ENCODE data around the gene GPSM3. TPM values are rescaled to one million over a fixed set of nuclear protein-coding genes. Genes with fewer than 3 reads are reported as not detected.

Gene GPSM3
- total RNA-seq, 1 experiment from 2014 or later: 11.8 TPM

DNA sequence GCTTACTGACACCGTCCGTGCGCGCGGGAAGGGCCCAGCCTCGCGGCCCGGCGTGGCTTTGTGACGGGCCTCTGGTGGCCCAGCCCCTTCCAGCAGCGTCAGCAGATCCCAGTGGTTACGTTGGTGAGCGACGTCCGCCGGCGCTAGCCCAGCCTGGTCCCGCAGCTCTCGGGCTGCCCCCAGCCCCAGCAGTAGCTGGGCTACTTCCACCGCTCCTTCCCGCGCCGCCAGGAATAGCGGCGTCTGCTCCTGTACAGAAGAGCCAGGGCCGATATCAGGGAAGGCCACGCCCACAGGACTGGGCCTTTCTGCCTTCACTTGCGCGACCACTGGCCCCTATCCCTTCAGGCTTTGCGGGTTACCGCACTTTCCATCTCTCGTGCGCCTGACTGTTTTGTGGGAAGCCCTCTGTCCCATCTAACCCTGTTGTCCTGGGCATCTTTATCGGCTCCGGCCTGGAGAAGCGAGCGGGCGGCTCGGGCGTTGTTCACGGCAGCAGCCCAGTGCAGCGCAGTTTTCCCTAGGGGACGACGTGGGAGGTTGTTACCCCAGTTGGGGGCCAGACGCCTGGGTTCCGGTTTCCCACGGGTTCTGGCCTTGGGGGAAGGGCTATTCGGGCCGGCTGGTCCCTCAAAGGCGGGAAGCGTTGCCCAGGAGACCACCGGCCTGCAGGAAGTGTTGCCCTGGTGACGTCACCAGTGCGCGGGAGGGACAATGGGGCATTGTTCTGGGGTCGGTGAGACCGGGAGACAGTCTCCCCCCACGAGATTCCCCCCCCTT is 3.6 kb upstream of the GPSM3 start:
- Histone ChIP-seq H3K4ac (ENCODE audit: low read depth, low read length) (peak overlapping the region; percentile 81; the same call in 1 of the 2 replicates), H2BK120ac (ENCODE audit: low read depth, low read length, poor library complexity, severe bottlenecking) (peak overlapping the region; percentile 93), H4K8ac (replicated peaks; ENCODE audit: insufficient read length, low read depth, low read length) (peak overlapping the region; percentile 2), H3K27me3 (ENCODE audit: insufficient read depth, low read length) (no peaks in the 10 kb centered on the region), H3K79me2 (ENCODE audit: insufficient read depth, low read length) (no peaks in the 10 kb centered on the region), H4K5ac (ENCODE audit: insufficient read length, low read depth, low read length) (peak overlapping the region; percentile 80), H2BK20ac (ENCODE audit: low read depth, low read length, poor library complexity, severe bottlenecking) (no peak overlapping the region), H3K23me2 (ENCODE audit: insufficient read length, low read depth, low read length, poor library complexity, severe bottlenecking) (peaks cover 9% of the 10 kb centered on the region), H2BK12ac (ENCODE audit: insufficient read length, low read depth, low read length) (peak overlapping the region; percentile 22), H3T11ph (ENCODE audit: low read length) (peak overlapping the region; percentile 39), H3K79me1 (ENCODE audit: insufficient read depth, low read depth, low read length, poor library complexity, severe bottlenecking) (no peaks in the 10 kb centered on the region), H3K18ac (ENCODE audit: insufficient read length, low read depth, low read length) (peak overlapping the region; percentile 97), H3K4me2 (ENCODE audit: insufficient read depth, insufficient read length, low read length) (peak overlapping the region; percentile 68), H3K9ac (ENCODE audit: extremely low read depth, insufficient read length, low read length) (peak overlapping the region; percentile 91), H3K9me3 (ENCODE audit: control insufficient read depth, low read depth, low read length) (no peaks in the 10 kb centered on the region), H3K27ac (ENCODE audit: insufficient read length, low read depth, low read length) (peak overlapping the region; percentile 93), H2BK15ac (ENCODE audit: low read depth, low read length) (no peak overlapping the region), H2BK5ac (ENCODE audit: insufficient read length, low read length) (peak overlapping the region; percentile 88), H4K91ac (ENCODE audit: insufficient read length, low read depth, low read length) (peak overlapping the region; percentile 90), H3K14ac (ENCODE audit: insufficient read depth, low read length) (peak overlapping the region; percentile 96), H3K4me1 (ENCODE audit: insufficient read depth, low read length) (peaks cover 3% of the 10 kb centered on the region), H3K56ac (ENCODE audit: insufficient read length, low read depth, low read length) (no peak overlapping the region), H2AFZ (ENCODE audit: low read length) (no peak overlapping the region), H2AK5ac (ENCODE audit: insufficient read length, low read length) (no peak overlapping the region), H3K23ac (ENCODE audit: insufficient read length, low read depth, low read length) (no peak overlapping the region), H4K20me1 (ENCODE audit: control insufficient read depth, insufficient read depth, insufficient read length) (no peaks in the 10 kb centered on the region)
- Mint-ChIP-seq H3K27ac (peak overlapping the region; percentile 100), H3K36me3 (ENCODE audit: insufficient read depth in 1 of 3, low read depth in 3 of 3) (no peaks in the 10 kb centered on the region), H3K27me3 (ENCODE audit: low read depth) (no peaks in the 10 kb centered on the region), H3K9me3 (no peaks in the 10 kb centered on the region; a peak in 1 of 5 replicates), H3K4me1 (peaks cover 44% of the 10 kb centered on the region in 2 experiments), H3K4me3 (peak overlapping the region; percentile 91 to 96)
- WGBS (ENCODE audit: extremely low coverage, insufficient read length, low lambda C conversion rate): no CpG with 5 or more reads among the region's 58 CpGs
- peak; percentile 94 for DNase-seq
- TF ChIP-seq CTCF (conservative IDR thresholded peaks at IDR 0.05): no peak

Measured in H9 (cell line).